ENCODE measurements around the gene IQGAP2.

IQGAP2 gene

DNA sequence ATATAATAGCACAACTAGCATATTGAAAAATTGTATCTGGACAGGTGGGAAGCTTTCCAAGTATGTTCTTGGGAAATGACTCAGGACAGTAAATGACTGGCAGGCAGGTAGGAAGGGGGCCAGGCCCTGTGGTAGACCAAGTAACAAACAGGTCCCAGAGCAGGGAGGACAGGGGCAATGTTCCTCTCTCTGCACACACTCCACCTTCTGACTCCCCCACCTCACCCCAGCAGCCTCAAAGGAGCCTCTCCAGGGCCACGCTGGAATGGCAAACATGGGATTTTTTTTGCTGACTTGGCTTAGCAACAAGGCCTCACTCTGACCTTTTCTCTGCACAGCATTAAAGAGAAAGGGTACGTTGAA lies 31.1 kb upstream of the IQGAP2 start:
- Histone ChIP-seq H3K4me3 (ENCODE audit: low read depth in 1 of 2, low read length in 2 of 2) (no peak overlapping the region), H3K36me3 (ENCODE audit: control insufficient read depth in 1 of 2, insufficient read depth in 2 of 2, low read length in 2 of 2) (no peaks in the 10 kb centered on the region), H3K4me1 (ENCODE audit: control insufficient read depth in 1 of 2, insufficient read depth in 2 of 2, low read length in 2 of 2) (no peaks in the 10 kb centered on the region), H3K27ac (ENCODE audit: low read length) (no peak overlapping the region), H3K27me3 (ENCODE audit: low read depth, low read length) (no peaks in the 10 kb centered on the region), H3K9me3 (ENCODE audit: control insufficient read depth in 1 of 2, low read length in 2 of 2) (no peaks in the 10 kb centered on the region)

- Histone ChIP-seq H3K9me3 (ENCODE audit: control insufficient read depth in 1 of 2, low read length in 2 of 2) (no peaks in the 10 kb centered on the region), H3K4me3 (ENCODE audit: low read depth in 1 of 2, low read length in 2 of 2) (no peak overlapping the region), H3K4me1 (ENCODE audit: control insufficient read depth in 1 of 2, insufficient read depth in 2 of 2, low read length in 2 of 2) (no peaks in the 10 kb centered on the region), H3K36me3 (ENCODE audit: control insufficient read depth in 1 of 2, insufficient read depth in 2 of 2, low read length in 2 of 2) (no peaks in the 10 kb centered on the region), H3K27ac (ENCODE audit: low read length) (no peak overlapping the region), H3K27me3 (ENCODE audit: low read depth, low read length) (no peaks in the 10 kb centered on the region)
Observed at GRCh38 chr5:76372323-76373054, 30.6 kb upstream of the IQGAP2 start.

DNA sequence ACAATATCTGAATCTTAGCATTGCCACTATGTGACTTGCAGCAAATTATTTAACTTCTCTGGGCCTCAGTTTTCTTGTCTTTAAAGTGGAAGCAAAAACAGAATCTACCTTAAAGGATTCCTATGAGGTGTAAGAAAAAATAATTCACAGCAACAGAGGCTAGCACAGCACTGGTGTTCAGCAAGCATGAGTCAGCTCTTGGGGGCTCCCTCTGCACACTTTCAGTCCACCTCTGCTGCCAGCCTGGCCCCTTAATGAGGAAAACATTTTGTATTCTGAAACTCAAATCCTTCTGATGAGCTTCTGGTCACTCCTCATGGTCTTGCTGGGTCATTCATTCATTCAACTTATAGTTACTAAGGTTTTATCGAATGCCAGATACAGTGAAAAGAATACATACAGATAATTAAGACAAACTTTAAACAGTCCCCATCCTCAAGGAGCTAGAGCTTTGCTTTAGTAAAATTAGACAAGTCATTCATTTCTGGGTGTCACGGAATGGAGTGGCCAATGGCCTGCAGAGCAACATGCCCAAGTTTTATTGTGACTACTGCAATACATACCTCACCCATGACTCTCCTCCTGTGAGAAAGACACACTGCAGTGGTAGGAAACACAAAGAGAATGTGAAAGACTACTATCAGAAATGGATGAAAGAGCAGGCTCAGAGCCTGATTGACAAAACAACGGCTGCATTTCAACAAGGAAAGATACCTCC lies 26.8 kb upstream of the IQGAP2 start:
- H3K27me3 ChIP-seq (ENCODE audit: low read depth, low read length), result no peaks in the 10 kb centered on the region
- no peaks in the 10 kb centered on the region for H3K9me3 ChIP-seq (ENCODE audit: control insufficient read depth in 1 of 2, low read length in 2 of 2)
- H3K4me1 ChIP-seq (ENCODE audit: control insufficient read depth in 1 of 2, insufficient read depth in 2 of 2, low read length in 2 of 2), result no peaks in the 10 kb centered on the region
- H3K27ac ChIP-seq (ENCODE audit: low read length), result no peak overlapping the region
- H3K4me3 ChIP-seq (ENCODE audit: low read depth in 1 of 2, low read length in 2 of 2), result no peak overlapping the region
- H3K36me3 ChIP-seq (ENCODE audit: control insufficient read depth in 1 of 2, insufficient read depth in 2 of 2, low read length in 2 of 2), result no peaks in the 10 kb centered on the region

GRCh38 chr5:76376866-76377230 lies 26.2 kb upstream of the IQGAP2 start:
- Histone ChIP-seq H3K27ac (ENCODE audit: low read length) (no peak overlapping the region), H3K9me3 (ENCODE audit: control insufficient read depth in 1 of 2, low read length in 2 of 2) (no peaks in the 10 kb centered on the region), H3K27me3 (ENCODE audit: low read depth, low read length) (no peaks in the 10 kb centered on the region), H3K36me3 (ENCODE audit: control insufficient read depth in 1 of 2, insufficient read depth in 2 of 2, low read length in 2 of 2) (no peaks in the 10 kb centered on the region), H3K4me1 (ENCODE audit: control insufficient read depth in 1 of 2, insufficient read depth in 2 of 2, low read length in 2 of 2) (no peaks in the 10 kb centered on the region), H3K4me3 (ENCODE audit: low read depth in 1 of 2, low read length in 2 of 2) (no peak overlapping the region)

DNA sequence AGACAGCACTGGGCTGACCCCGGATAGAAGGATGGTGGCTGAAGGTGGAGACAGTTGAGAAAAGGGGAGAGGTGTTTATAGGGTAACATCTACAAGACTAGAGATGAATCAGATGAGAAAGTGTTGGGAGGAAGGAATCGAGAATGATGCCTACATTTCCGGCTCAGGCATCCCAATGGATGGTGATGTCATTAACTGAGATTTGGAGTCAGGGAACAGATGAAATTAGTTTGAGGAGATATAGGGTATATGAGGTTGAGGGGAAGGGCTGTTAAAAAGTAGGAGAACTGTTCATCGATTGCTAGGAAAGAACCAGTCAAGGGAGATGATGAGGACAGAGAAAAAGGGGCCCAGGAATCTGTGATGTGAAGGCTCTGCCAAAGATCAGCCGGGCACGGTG lies 24.7 kb upstream of the IQGAP2 start:
- Histone ChIP-seq H3K4me3 (ENCODE audit: low read depth in 1 of 2, low read length in 2 of 2) (no peak overlapping the region), H3K27ac (ENCODE audit: low read length) (no peak overlapping the region), H3K27me3 (ENCODE audit: low read depth, low read length) (no peaks in the 10 kb centered on the region), H3K4me1 (ENCODE audit: control insufficient read depth in 1 of 2, insufficient read depth in 2 of 2, low read length in 2 of 2) (no peaks in the 10 kb centered on the region), H3K9me3 (ENCODE audit: control insufficient read depth in 1 of 2, low read length in 2 of 2) (no peaks in the 10 kb centered on the region), H3K36me3 (ENCODE audit: control insufficient read depth in 1 of 2, insufficient read depth in 2 of 2, low read length in 2 of 2) (no peaks in the 10 kb centered on the region)

DNA sequence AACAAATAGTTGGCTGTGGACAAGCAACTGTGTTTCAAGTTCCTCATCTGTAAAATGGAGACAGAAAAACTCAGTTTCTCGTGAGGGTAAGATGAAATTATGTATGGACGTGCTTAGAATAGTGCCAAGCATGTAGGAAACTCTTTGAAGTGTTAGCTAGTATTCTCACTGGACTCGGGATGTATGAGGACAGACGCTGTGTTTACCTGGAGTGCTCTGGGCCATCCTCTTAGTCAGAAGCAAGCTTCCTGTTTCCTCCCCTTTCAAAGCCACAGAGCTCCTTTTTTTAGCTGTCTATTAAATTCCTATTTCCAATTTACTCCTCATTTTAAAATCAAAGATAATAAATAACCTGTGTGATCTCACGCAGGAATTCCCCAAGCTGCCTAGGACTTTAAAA lies 23.8 kb upstream of the IQGAP2 start:
- no peak overlapping the region for H3K27ac ChIP-seq (ENCODE audit: low read length)
- no peaks in the 10 kb centered on the region for H3K36me3 ChIP-seq (ENCODE audit: control insufficient read depth in 1 of 2, insufficient read depth in 2 of 2, low read length in 2 of 2)
- H3K27me3 ChIP-seq (ENCODE audit: low read depth, low read length), result no peaks in the 10 kb centered on the region
- H3K4me3 ChIP-seq (ENCODE audit: low read depth in 1 of 2, low read length in 2 of 2), result no peak overlapping the region
- no peaks in the 10 kb centered on the region for H3K9me3 ChIP-seq (ENCODE audit: control insufficient read depth in 1 of 2, low read length in 2 of 2)
- H3K4me1 ChIP-seq (ENCODE audit: control insufficient read depth in 1 of 2, insufficient read depth in 2 of 2, low read length in 2 of 2), result no peaks in the 10 kb centered on the region

GRCh38 chr5:76379855-76380254 lies 23.2 kb upstream of the IQGAP2 start:
- Histone ChIP-seq H3K27me3 (ENCODE audit: low read depth, low read length) (no peaks in the 10 kb centered on the region), H3K36me3 (ENCODE audit: control insufficient read depth in 1 of 2, insufficient read depth in 2 of 2, low read length in 2 of 2) (no peaks in the 10 kb centered on the region), H3K27ac (ENCODE audit: low read length) (no peak overlapping the region), H3K4me3 (ENCODE audit: low read depth in 1 of 2, low read length in 2 of 2) (no peak overlapping the region), H3K9me3 (ENCODE audit: control insufficient read depth in 1 of 2, low read length in 2 of 2) (no peaks in the 10 kb centered on the region), H3K4me1 (ENCODE audit: control insufficient read depth in 1 of 2, insufficient read depth in 2 of 2, low read length in 2 of 2) (no peaks in the 10 kb centered on the region)

- H3K4me1 ChIP-seq (ENCODE audit: control insufficient read depth in 1 of 2, insufficient read depth in 2 of 2, low read length in 2 of 2), result no peaks in the 10 kb centered on the region
- no peaks in the 10 kb centered on the region for H3K9me3 ChIP-seq (ENCODE audit: control insufficient read depth in 1 of 2, low read length in 2 of 2)
- H3K27ac ChIP-seq (ENCODE audit: low read length), result no peak overlapping the region
- H3K27me3 ChIP-seq (ENCODE audit: low read depth, low read length), result no peaks in the 10 kb centered on the region
- no peak overlapping the region for H3K4me3 ChIP-seq (ENCODE audit: low read depth in 1 of 2, low read length in 2 of 2)
- no peaks in the 10 kb centered on the region for H3K36me3 ChIP-seq (ENCODE audit: control insufficient read depth in 1 of 2, insufficient read depth in 2 of 2, low read length in 2 of 2)
Observed at GRCh38 chr5:76380346-76381066, 22.6 kb upstream of the IQGAP2 start.

- H3K4me3 ChIP-seq (ENCODE audit: low read depth in 1 of 2, low read length in 2 of 2), result no peak overlapping the region
- H3K9me3 ChIP-seq (ENCODE audit: control insufficient read depth in 1 of 2, low read length in 2 of 2), result no peaks in the 10 kb centered on the region
- no peaks in the 10 kb centered on the region for H3K4me1 ChIP-seq (ENCODE audit: control insufficient read depth in 1 of 2, insufficient read depth in 2 of 2, low read length in 2 of 2)
- H3K36me3 ChIP-seq (ENCODE audit: control insufficient read depth in 1 of 2, insufficient read depth in 2 of 2, low read length in 2 of 2), result no peaks in the 10 kb centered on the region
- H3K27me3 ChIP-seq (ENCODE audit: low read depth, low read length), result no peaks in the 10 kb centered on the region
- H3K27ac ChIP-seq (ENCODE audit: low read length), result no peak overlapping the region
Observed at GRCh38 chr5:76383126-76383832, 19.8 kb upstream of the IQGAP2 start.

DNA sequence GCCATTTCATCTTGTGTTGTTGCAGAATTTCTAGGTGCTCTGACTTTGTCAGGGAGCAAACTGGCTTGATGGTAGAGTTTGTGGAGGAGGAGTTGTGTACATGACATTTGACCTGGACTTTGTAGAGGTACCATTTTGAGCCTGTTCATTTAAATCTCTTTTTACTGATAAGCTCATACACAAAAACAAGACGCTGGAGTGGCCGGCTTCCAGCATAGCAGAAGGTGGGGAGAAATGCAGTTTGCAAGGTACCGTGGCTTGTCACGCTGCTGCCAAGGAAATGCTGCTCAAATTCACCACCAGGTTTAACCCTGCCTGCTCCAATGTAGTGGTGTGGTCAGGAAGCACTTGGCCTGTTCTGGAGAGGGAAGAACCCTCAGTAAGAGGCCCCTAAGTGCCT lies 18.9 kb upstream of the IQGAP2 start:
- H3K4me1 ChIP-seq (ENCODE audit: control insufficient read depth in 1 of 2, insufficient read depth in 2 of 2, low read length in 2 of 2), result no peaks in the 10 kb centered on the region
- no peaks in the 10 kb centered on the region for H3K36me3 ChIP-seq (ENCODE audit: control insufficient read depth in 1 of 2, insufficient read depth in 2 of 2, low read length in 2 of 2)
- H3K27me3 ChIP-seq (ENCODE audit: low read depth, low read length), result no peaks in the 10 kb centered on the region
- H3K27ac ChIP-seq (ENCODE audit: low read length), result no peak overlapping the region
- H3K4me3 ChIP-seq (ENCODE audit: low read depth in 1 of 2, low read length in 2 of 2), result no peak overlapping the region
- no peaks in the 10 kb centered on the region for H3K9me3 ChIP-seq (ENCODE audit: control insufficient read depth in 1 of 2, low read length in 2 of 2)

DNA sequence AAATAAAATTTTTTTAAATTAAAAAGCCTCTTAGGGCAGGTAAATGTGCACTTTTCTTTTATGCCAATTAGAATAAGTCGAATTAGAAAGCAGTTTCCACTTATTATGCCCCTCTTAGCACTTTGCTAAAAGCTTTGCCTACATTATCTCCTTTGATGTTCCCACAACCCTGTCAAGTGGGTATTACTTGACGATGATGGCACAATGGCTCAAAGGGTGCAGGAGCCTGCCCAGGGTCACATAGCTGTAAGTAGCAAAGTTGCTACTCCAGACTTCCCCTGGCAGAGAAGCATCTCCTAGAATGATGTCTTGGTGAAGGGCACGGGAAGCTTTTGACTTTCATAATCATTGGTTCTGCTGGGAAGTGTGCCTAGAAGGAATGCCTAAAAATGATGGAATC lies 18.4 kb upstream of the IQGAP2 start:
- no peaks in the 10 kb centered on the region for H3K4me1 ChIP-seq (ENCODE audit: control insufficient read depth in 1 of 2, insufficient read depth in 2 of 2, low read length in 2 of 2)
- H3K36me3 ChIP-seq (ENCODE audit: control insufficient read depth in 1 of 2, insufficient read depth in 2 of 2, low read length in 2 of 2), result no peaks in the 10 kb centered on the region
- no peak overlapping the region for H3K4me3 ChIP-seq (ENCODE audit: low read depth in 1 of 2, low read length in 2 of 2)
- H3K27me3 ChIP-seq (ENCODE audit: low read depth, low read length), result no peaks in the 10 kb centered on the region
- H3K27ac ChIP-seq (ENCODE audit: low read length), result no peak overlapping the region
- H3K9me3 ChIP-seq (ENCODE audit: control insufficient read depth in 1 of 2, low read length in 2 of 2), result no peaks in the 10 kb centered on the region

Measured in muscle layer of duodenum (tissue), 2 donors.